Heart right ventricle (tissue), 16 donors: Measurements from ENCODE around the gene FAM163B. TPM values are rescaled to one million over a fixed set of nuclear protein-coding genes. Genes with fewer than 3 reads are reported as not detected.

Experiments used
- ATAC-seq, 8 donors: fragments of 200-7000 bp; cut with Tn5 transposase; one replicate each; pipeline ENCODE4 v1.9.1; 2020; ENCODE audit warnings: mild to moderate bottlenecking in 8 of 8, moderate library complexity in 8 of 8, moderate number of reproducible peaks in 1 of 8
- DNase-seq, 2 donors: peaks; one replicate each; pipeline ENCODE4 v3.0.0-alpha.2; 2020
- H3K27ac ChIP-seq, 10 donors: fragments of 200-600 bp; sonication (generic) in 2 of 10; one replicate each; pipeline versions ENCODE4 v1.5.0 to v1.8.0; 2020 to 2022; ENCODE audit warnings: mild to moderate bottlenecking in 3 of 10
- H3K27me3 ChIP-seq, 7 donors: fragments of 200-600 bp; one replicate each; pipeline ENCODE4 v1.8.0; 2021 to 2022; ENCODE audit warnings: mild to moderate bottlenecking in 2 of 7
- H3K36me3 ChIP-seq, 9 donors: fragments of 200-600 bp; sonication (generic) in 1 of 9; one replicate each; pipeline versions ENCODE4 v1.5.0 to v1.8.0; 2020 to 2022; ENCODE audit warnings: mild to moderate bottlenecking in 2 of 9
- H3K4me1 ChIP-seq, 9 donors: fragments of 200-600 bp; sonication (generic) in 1 of 9; one replicate each; pipeline versions ENCODE4 v1.5.0 to v1.8.0; 2020 to 2022; ENCODE audit warnings: mild to moderate bottlenecking in 4 of 9
- H3K4me3 ChIP-seq, 10 donors: fragments of 200-600 bp; sonication (generic) in 2 of 10; one replicate each; pipeline versions ENCODE4 v1.5.0 to v1.8.0; 2020 to 2022; ENCODE audit warnings: mild to moderate bottlenecking in 7 of 10, moderate library complexity in 2 of 10
- H3K9me3 ChIP-seq, 11 donors: fragments of 200-600 bp in 10 of 11; sonication (generic) in 2 of 11; one replicate each; pipeline versions ENCODE4 v1.5.0 to v1.8.0; 2013 to 2022; ENCODE audit warnings: mild to moderate bottlenecking in 2 of 11, control low read depth in 1 of 11, moderate library complexity in 1 of 11
- WGBS, 2 donors: extraction: QIAGEN DNeasy Blood & Tissue Kit; methylation state at CpG; one replicate each; pipeline ENCODE4 v1.1.7; 2013; ENCODE audit warnings: inconsistent platforms in 1 of 2; 5-methylcytosine and 5-hydroxymethylcytosine counted together
- intact Hi-C, 10 donors: fragments of 100-400 bp; cut with DNase I; formaldehyde crosslinking; loops; one replicate each; pipeline versions ENCODE4 v1.11.1 to v1.14.2; 2022
- polyA plus RNA-seq, 2 donors: library from polyadenylated mRNA; stranded (reverse); fragments of 200-250 nt; gene quantifications; one replicate each; pipeline ENCODE4 v1.2.3, GENCODE V29; 2013
- total RNA-seq, 10 donors: library from RNA; stranded (reverse); fragmentation: NEBNext Ultra II Directional in 3 of 10; extraction: Animal tissue kit (Norgen Biotek cat#: 25700) in 3 of 10; gene quantifications; one replicate each; pipeline versions ENCODE4 v1.2.1 to v1.2.4, GENCODE V29; 2021 to 2023
- TF ChIP-seq, protein P1 (sequence below), 9 donors: fragments of 200-600 bp; sonication (generic) in 2 of 9; IDR thresholded peaks; one replicate each; pipeline versions ENCODE4 v1.5.0 to v1.8.0; 2021 to 2022; ENCODE audit warnings: antibody characterized with exemption in 9 of 9, mild to moderate bottlenecking in 5 of 9, moderate library complexity in 1 of 9
- donor health status: Arrhythmogenic right ventricular cardiomyopathy.
- donor health status: ischemic (EF 13 %, LVEDD 7.1; RV severe dilation, severe dysfunction).
- donor health status: healthy with polysubstance abuse.
- donor health status: DM: no; HTN: yes; CAD: no.
- donor health status: DM: no; HTN: no; CAD: no.
- donor health status: ischemic (EF 25% LVEDD 6.9; RV normal size, moderate dysfunction).
- donor health status: ischemic (EF 25% LVEDD 5.7; RV mildly dilated, moderate dysfunction).
- donor health status: healthy.
- donor health status: DM: yes; HTN: yes; CAD: no.
- donor health status: Ischemic cardiomyopathy.
- donor health status: ischemic (EF 35%, LVEDD 5.7; RV mildly dilated, moderate dysfunction).
- donor health status: nonischemic (EF 11% LVEDD 7.7; RV severe dilation, severe dysfunction).
- donor health status: DM: yes; HTN: yes; CAD: no.
- donor health status: PGD.
- donor health status: ischemic (EF 29% LVEDD 5.4; RV normal size, mild dysfunction).
- donor health status: nonischemic (EF 23%, LVEDD 6.1; RV moderate dilation, normal function).

Gene FAM163B
- total and polyA plus RNA-seq, 12 donors: 0.19 TPM; not detected in 11

DNA sequence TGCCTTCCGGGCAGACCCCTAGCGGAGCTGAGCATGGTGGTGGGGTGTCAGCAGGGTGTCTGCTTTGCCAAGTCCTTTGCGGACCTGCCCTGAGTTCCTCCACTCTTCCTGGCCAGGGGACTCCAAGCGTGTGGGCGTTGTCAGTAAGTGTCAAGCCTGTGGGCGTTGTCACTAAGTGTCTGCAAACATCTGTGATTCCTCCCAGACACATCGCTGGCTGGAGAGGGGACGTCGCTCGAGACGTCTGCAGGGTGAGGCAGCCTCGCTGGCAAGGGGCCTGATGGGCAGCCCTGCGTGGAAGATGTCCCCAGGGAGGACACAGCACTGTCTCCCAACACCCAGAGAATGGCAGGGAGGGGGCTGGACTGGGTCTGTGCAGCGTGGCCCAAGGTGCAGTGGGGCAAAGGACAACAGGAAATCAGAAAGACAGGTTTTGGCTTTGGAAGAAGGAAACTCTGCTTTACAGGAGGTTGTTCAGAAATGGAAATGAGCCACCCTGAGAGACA, 45.8 kb downstream of the FAM163B start:
- Histone ChIP-seq H3K9me3 (no peaks in the 10 kb centered on the region), H3K4me1 (peaks cover 26 to 48% (median 40%) of the 10 kb centered on the region in 9 donors), H3K27me3 (no peaks in the 10 kb centered on the region), H3K4me3 (no peak overlapping the region), H3K27ac (peak overlapping the region in 5 of 10 donors; percentile 10 to 60 (median 32)), H3K36me3 (peaks cover 0 to 3% (median 0%) of the 10 kb centered on the region in 9 donors)
- ATAC-seq (peak in 7 of 8 donors; percentile 8 to 64 (median 20)), DNase-seq (peak; percentile 34 to 73)
- TF ChIP-seq, protein P1, sequence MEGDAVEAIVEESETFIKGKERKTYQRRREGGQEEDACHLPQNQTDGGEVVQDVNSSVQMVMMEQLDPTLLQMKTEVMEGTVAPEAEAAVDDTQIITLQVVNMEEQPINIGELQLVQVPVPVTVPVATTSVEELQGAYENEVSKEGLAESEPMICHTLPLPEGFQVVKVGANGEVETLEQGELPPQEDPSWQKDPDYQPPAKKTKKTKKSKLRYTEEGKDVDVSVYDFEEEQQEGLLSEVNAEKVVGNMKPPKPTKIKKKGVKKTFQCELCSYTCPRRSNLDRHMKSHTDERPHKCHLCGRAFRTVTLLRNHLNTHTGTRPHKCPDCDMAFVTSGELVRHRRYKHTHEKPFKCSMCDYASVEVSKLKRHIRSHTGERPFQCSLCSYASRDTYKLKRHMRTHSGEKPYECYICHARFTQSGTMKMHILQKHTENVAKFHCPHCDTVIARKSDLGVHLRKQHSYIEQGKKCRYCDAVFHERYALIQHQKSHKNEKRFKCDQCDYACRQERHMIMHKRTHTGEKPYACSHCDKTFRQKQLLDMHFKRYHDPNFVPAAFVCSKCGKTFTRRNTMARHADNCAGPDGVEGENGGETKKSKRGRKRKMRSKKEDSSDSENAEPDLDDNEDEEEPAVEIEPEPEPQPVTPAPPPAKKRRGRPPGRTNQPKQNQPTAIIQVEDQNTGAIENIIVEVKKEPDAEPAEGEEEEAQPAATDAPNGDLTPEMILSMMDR (IDR thresholded peaks at IDR 0.05): no peak
- intact Hi-C loops: no loop called here
- 6 to 7% methylated on average over 14 of the region's 14 CpGs for WGBS, 2 donors

DNA sequence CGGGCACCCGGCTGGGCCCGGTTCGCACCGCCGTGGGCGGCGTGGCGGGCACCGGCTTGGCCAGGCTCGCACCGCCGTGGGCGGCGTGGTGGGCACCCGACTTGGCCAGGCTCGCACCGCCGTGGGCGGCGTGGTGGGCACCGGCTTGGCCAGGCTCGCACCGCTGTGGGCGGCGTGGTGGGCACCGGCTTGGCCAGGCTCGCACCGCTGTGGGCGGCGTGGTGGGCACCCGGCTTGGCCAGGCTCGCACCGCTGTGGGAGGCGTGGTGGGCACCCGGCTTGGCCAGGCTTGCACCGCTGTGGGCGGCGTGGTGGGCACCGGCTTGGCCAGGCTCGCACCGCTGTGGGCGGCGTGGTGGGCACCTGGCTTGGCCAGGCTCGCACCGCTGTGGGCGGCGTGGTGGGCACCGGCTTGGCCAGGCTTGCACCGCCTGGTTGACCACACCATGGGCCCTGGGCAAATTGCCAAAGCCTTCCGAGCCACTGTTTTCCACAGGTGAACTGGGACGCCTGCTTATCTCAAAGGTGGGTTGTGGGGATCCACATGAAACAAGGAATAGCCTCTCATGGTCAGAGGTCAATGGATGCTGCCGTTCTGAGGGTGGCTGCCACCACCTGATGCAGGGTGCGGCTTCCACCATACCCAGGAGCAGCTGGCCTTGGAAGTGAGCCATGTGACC, 46.4 kb downstream of the FAM163B start:
- 91 to 92% methylated on average over 32 to 50 of the region's 54 CpGs for WGBS, 2 donors

DNA sequence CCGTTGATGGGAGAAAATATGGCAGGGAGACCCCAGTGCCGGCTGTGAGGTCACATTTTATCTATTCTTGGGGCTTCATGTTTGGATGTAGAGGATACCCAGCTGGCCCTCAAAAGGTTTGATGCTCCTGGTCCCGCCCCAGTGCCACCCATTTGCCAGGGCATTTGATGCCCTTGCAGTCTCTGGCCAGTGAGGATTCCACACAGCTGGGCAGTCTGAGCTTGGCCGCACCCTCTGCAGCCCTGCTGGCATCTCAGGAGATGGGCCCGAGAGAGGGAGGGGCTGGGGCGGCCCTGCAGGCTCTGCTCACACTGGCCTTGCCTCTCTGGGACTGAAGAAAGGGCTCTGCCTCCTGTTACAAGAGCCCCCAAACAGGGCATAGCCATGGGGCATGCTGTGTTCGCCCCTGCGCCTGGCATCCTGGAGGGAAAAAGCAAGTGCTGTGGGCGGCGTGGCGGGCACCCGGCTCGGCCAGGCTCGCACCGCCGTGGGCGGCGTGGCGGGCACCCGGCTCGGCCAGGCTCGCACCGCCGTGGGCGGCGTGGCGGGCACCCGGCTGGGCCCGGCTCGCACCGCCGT, 47.1 kb downstream of the FAM163B start:
- no peaks in the 10 kb centered on the region for H3K27me3 ChIP-seq
- intact Hi-C loops: no loop called here
- DNase-seq (no peak), ATAC-seq (no peak)
- H3K27ac ChIP-seq: no peak overlapping the region
- H3K9me3 ChIP-seq: no peaks in the 10 kb centered on the region
- H3K36me3 ChIP-seq: no peaks in the 10 kb centered on the region
- 91 to 94% methylated on average over 20 to 32 of the region's 32 CpGs for WGBS, 2 donors
- no peak overlapping the region for H3K4me3 ChIP-seq
- TF ChIP-seq, protein P1 (IDR thresholded peaks at IDR 0.05): no peak
- peaks cover 35 to 60% (median 53%) of the 10 kb centered on the region in 9 donors for H3K4me1 ChIP-seq

More for the DNA sequence above, 46.4 kb downstream of the FAM163B start:
- Histone ChIP-seq H3K27me3 (no peaks in the 10 kb centered on the region), H3K4me3 (no peak overlapping the region), H3K36me3 (no peaks in the 10 kb centered on the region), H3K27ac (peak overlapping the region in 5 of 10 donors; percentile 10 to 60 (median 32)), H3K9me3 (no peaks in the 10 kb centered on the region), H3K4me1 (peaks cover 32 to 53% (median 46%) of the 10 kb centered on the region in 9 donors)
- ATAC-seq (no peak), DNase-seq (no peak)
- intact Hi-C loops: no loop called here
- TF ChIP-seq, protein P1 (IDR thresholded peaks at IDR 0.05): no peak

DNA sequence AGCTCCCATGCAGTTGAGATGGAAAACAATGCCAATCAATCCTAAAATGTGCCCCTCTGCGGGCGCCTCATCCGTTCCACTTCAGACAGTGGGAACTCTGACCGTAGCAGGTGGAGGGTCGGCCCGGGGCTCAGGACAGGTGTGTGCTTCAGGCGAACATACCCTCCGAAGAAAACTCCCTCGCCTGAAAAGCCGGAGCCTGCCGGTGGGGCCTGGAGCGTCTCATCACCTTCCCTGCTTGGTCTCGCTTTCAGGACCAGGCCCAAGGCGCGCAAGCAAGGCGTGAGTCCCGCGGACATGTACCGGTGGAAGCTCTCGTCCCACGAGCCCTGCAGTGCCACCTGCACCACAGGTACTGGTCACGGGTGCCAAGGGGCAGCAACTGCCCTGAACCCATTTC, 48.2 kb downstream of the FAM163B start:
- peaks cover 35 to 64% (median 53%) of the 10 kb centered on the region in 9 donors for H3K4me1 ChIP-seq
- intact Hi-C loops: no loop called here

More for the DNA sequence above, 48.2 kb downstream of the FAM163B start:
- WGBS, 2 donors: 93 to 95% methylated on average over 22 of the region's 22 CpGs
- ATAC-seq: no peak
- no peaks in the 10 kb centered on the region for H3K27me3 ChIP-seq
- H3K9me3 ChIP-seq: no peaks in the 10 kb centered on the region
- H3K27ac ChIP-seq: peak overlapping the region in 1 of 10 donors; percentile 80
- DNase-seq: no peak
- H3K4me3 ChIP-seq: no peak overlapping the region
- TF ChIP-seq, protein P1 (IDR thresholded peaks at IDR 0.05): no peak
- peaks cover 0 to 6% (median 0%) of the 10 kb centered on the region in 9 donors for H3K36me3 ChIP-seq
